ENCODE data around the gene ZNF71. TPM values are rescaled to one million over a fixed set of nuclear protein-coding genes. Genes with fewer than 3 reads are reported as not detected.

Gene ZNF71
- total RNA-seq, 1 experiment from 2014 or later, result 13.7 TPM

GRCh38 chr19:56642711-56643459 is 47.8 kb downstream of the ZNF71 start, which contains the start of gene SMIM17:
Gene SMIM17, plus strand, starts transcription at chr19:56643159. Its CDS starts 2,509 bp downstream, at chr19:56645668.
- intact Hi-C loops (cut with micrococcal nuclease; ENCODE audit: unreplicated experiment), result no loop called here
- POLR2A ChIA-PET (ENCODE audit: low non-redundant PET), result no interaction called here
- TF ChIP-seq EZH2 (IDR thresholded peaks at IDR 0.05; ENCODE audit: borderline replicate concordance, low read depth, low read length, poor library complexity, severe bottlenecking) (no peak), CTCF (conservative IDR thresholded peaks at IDR 0.05; ENCODE audit: low read depth, low read length) (no peak)
- no peak for DNase-seq (ENCODE audit: low spot score)
- H3K4me1 ChIP-seq (ENCODE audit: insufficient read depth, low read length, poor library complexity, severe bottlenecking), result no peaks in the 10 kb centered on the region
- H3K36me3 ChIP-seq (ENCODE audit: insufficient read depth, low read length, poor library complexity, severe bottlenecking), result no peaks in the 10 kb centered on the region
- no TSS peak for BruUV-seq (replicated peaks)
- H3K27ac ChIP-seq (ENCODE audit: low read depth, low read length, poor library complexity, severe bottlenecking), result no peak within 1 kb of the TSS
- peaks cover 24% of the 10 kb centered on the region for H3K27me3 ChIP-seq (replicated peaks; ENCODE audit: insufficient read depth, low read depth, low read length, poor library complexity)
- H3K9me3 ChIP-seq (ENCODE audit: low read depth, low read length, poor library complexity, severe bottlenecking), result peaks cover 19% of the 10 kb centered on the region
- no peak within 1 kb of the TSS for H3K4me3 ChIP-seq (ENCODE audit: low read depth, low read length, poor library complexity, severe bottlenecking)
- CTCF ChIA-PET, result no interaction called here

- no peaks in the 10 kb centered on the region for H3K36me3 ChIP-seq (ENCODE audit: insufficient read depth, low read length, poor library complexity, severe bottlenecking)
- H3K4me1 ChIP-seq (ENCODE audit: insufficient read depth, low read length, poor library complexity, severe bottlenecking), result no peaks in the 10 kb centered on the region
- no peak for DNase-seq (ENCODE audit: low spot score)
- intact Hi-C loops (cut with micrococcal nuclease; ENCODE audit: unreplicated experiment), result no loop called here
- BruUV-seq (replicated peaks), result no TSS peak
- CTCF ChIA-PET, result no interaction called here
- no peak overlapping the region for H3K27ac ChIP-seq (ENCODE audit: low read depth, low read length, poor library complexity, severe bottlenecking)
- no peak overlapping the region for H3K4me3 ChIP-seq (ENCODE audit: low read depth, low read length, poor library complexity, severe bottlenecking)
- TF ChIP-seq CTCF (conservative IDR thresholded peaks at IDR 0.05; ENCODE audit: low read depth, low read length), result no peak
- TF ChIP-seq EZH2 (IDR thresholded peaks at IDR 0.05; ENCODE audit: borderline replicate concordance, low read depth, low read length, poor library complexity, severe bottlenecking), result no peak
- H3K9me3 ChIP-seq (ENCODE audit: low read depth, low read length, poor library complexity, severe bottlenecking), result peaks cover 15% of the 10 kb centered on the region
- POLR2A ChIA-PET (ENCODE audit: low non-redundant PET), result no interaction called here
- H3K27me3 ChIP-seq (replicated peaks; ENCODE audit: insufficient read depth, low read depth, low read length, poor library complexity), result peaks cover 24% of the 10 kb centered on the region
Measured at GRCh38 chr19:56643460-56643955, 48.4 kb downstream of the ZNF71 start.

- DNase-seq (ENCODE audit: low spot score), result no peak
- intact Hi-C loops (cut with micrococcal nuclease; ENCODE audit: unreplicated experiment), result no loop called here
- Histone ChIP-seq H3K4me1 (ENCODE audit: insufficient read depth, low read length, poor library complexity, severe bottlenecking) (no peaks in the 10 kb centered on the region), H3K36me3 (ENCODE audit: insufficient read depth, low read length, poor library complexity, severe bottlenecking) (no peaks in the 10 kb centered on the region), H3K9me3 (ENCODE audit: low read depth, low read length, poor library complexity, severe bottlenecking) (no peaks in the 10 kb centered on the region), H3K4me3 (ENCODE audit: low read depth, low read length, poor library complexity, severe bottlenecking) (no peak overlapping the region), H3K27ac (ENCODE audit: low read depth, low read length, poor library complexity, severe bottlenecking) (no peak overlapping the region), H3K27me3 (replicated peaks; ENCODE audit: insufficient read depth, low read depth, low read length, poor library complexity) (no peaks in the 10 kb centered on the region)
- ChIA-PET POLR2A (ENCODE audit: low non-redundant PET) (no interaction called here), CTCF (no interaction called here)
- TF ChIP-seq CTCF (conservative IDR thresholded peaks at IDR 0.05; ENCODE audit: low read depth, low read length) (no peak), EZH2 (IDR thresholded peaks at IDR 0.05; ENCODE audit: borderline replicate concordance, low read depth, low read length, poor library complexity, severe bottlenecking) (no peak)
- BruUV-seq (replicated peaks), result no TSS peak
Measured at GRCh38 chr19:56654151-56654550, 59.0 kb downstream of the ZNF71 start.

All from A673 (cell line).